Thoracic aorta (tissue), 2 donors: ENCODE results near the gene TRAF1. TPM values are rescaled to one million over a fixed set of nuclear protein-coding genes. Genes with fewer than 3 reads are reported as not detected.
A peak's percentile ranks its signal among the peaks of the same experiment; 100 is the strongest.
"Not testable (repeated sequence)": the region's sequence is repeated elsewhere in the genome, so short reads cannot be mapped to it uniquely, and the experiment has no call there.

ENCODE experiments used
- ATAC-seq: fragments of 150-250 bp; one replicate; pipeline ENCODE4 v1.8.0; 2017; ENCODE audit warnings: low read depth; ENCODE audit not compliant: insufficient number of reproducible peaks, low FRiP score
- DNase-seq: peaks from one replicate; pipeline ENCODE4 v3.0.0-alpha.2; 2020; ENCODE audit warnings: low spot score
- H3K27ac ChIP-seq, 2 donors: fragments of 200-600 bp; sonication (generic); 1 replicate in 1 of 2; 2 replicates in 1 of 2; pipeline ENCODE4 v1.5.1; 2016; ENCODE audit warnings: mild to moderate bottlenecking in 2 of 2, moderate library complexity in 2 of 2
- H3K27me3 ChIP-seq: fragments of 200-600 bp; sonication (generic); replicated peaks from 2 replicates; pipeline ENCODE4 v1.6.0; 2016; ENCODE audit warnings: mild to moderate bottlenecking; ENCODE audit not compliant: insufficient read depth
- H3K36me3 ChIP-seq: fragments of 200-600 bp; sonication (generic); one replicate; pipeline ENCODE4 v1.5.1; 2016
- H3K4me1 ChIP-seq, 2 donors: fragments of 200-600 bp; sonication (generic); 1 replicate in 1 of 2; 2 replicates in 1 of 2; pipeline versions ENCODE4 v1.5.1 to v1.6.0; 2016; ENCODE audit warnings: low read depth in 2 of 2, mild to moderate bottlenecking in 1 of 2; ENCODE audit not compliant: control insufficient read depth in 1 of 2
- H3K4me3 ChIP-seq: fragments of 200-600 bp; sonication (generic); 2 replicates; pipeline ENCODE4 v1.5.1; 2016; ENCODE audit warnings: mild to moderate bottlenecking
- H3K9me3 ChIP-seq: fragments of 200-600 bp; sonication (generic); 2 replicates; pipeline ENCODE4 v1.5.1; 2016
- CTCF ChIP-seq: fragments of 200-600 bp; sonication (generic); IDR thresholded peaks from one replicate; pipeline ENCODE4 v1.5.1; 2019; ENCODE audit warnings: antibody characterized with exemption
- total RNA-seq, 2 donors: library from RNA; depleted of rRNA; stranded (reverse); fragments of >200 nt; gene quantifications; one replicate each; pipeline versions ENCODE4 v1.1.0 to v1.2.3, GENCODE V29; 2016

Gene TRAF1
- 10 to 100 TPM; 36.4 to 52.5 TPM for total RNA-seq

GRCh38 chr9:120926397-120926928 is at the start of gene TRAF1:
Gene TRAF1, minus strand, starts transcription at chr9:120926796. Its CDS starts 721 bp downstream, at chr9:120926075.
- Histone ChIP-seq H3K4me3 (peak within 1 kb of the TSS; percentile 61), H3K36me3 (no peaks in the 10 kb centered on the region), H3K9me3 (no peaks in the 10 kb centered on the region), H3K27me3 (no peaks in the 10 kb centered on the region), H3K4me1 (peaks cover 59 to 95% of the 10 kb centered on the region in 2 donors), H3K27ac (peak within 1 kb of the TSS; percentile 96)
- ATAC-seq (no peak), DNase-seq (no peak)
- no peak for TF ChIP-seq CTCF

GRCh38 chr9:120974921-120975320 is 48.3 kb upstream of the TRAF1 start:
- H3K27ac ChIP-seq: no peak overlapping the region
- H3K4me3 ChIP-seq: no peak overlapping the region
- H3K27me3 ChIP-seq: no peaks in the 10 kb centered on the region
- H3K9me3 ChIP-seq: no peaks in the 10 kb centered on the region
- no peak for DNase-seq
- no peak for ATAC-seq
- no peak for TF ChIP-seq CTCF
- peaks cover 0 to 5% of the 10 kb centered on the region in 2 donors for H3K4me1 ChIP-seq
- H3K36me3 ChIP-seq: peaks cover 2% of the 10 kb centered on the region

- Histone ChIP-seq H3K27ac (no peak overlapping the region), H3K9me3 (no peaks in the 10 kb centered on the region), H3K4me3 (no peak overlapping the region), H3K36me3 (peaks cover under 1% of the 10 kb centered on the region), H3K27me3 (no peaks in the 10 kb centered on the region), H3K4me1 (peaks cover 0 to 5% of the 10 kb centered on the region in 2 donors)
- no peak for ATAC-seq
- DNase-seq: no peak
- TF ChIP-seq CTCF: no peak
These were observed 47.6 kb upstream of the TRAF1 start for GRCh38 chr9:120974181-120974580.

GRCh38 chr9:120971938-120972337 is 45.3 kb upstream of the TRAF1 start:
- H3K4me3 ChIP-seq: no peak overlapping the region
- ATAC-seq (no peak), DNase-seq (no peak)
- no peak for TF ChIP-seq CTCF
- H3K27ac ChIP-seq: no peak overlapping the region
- no peaks in the 10 kb centered on the region for H3K27me3 ChIP-seq
- H3K4me1 ChIP-seq: peaks cover under 1 to 9% of the 10 kb centered on the region in 2 donors
- H3K9me3 ChIP-seq: no peaks in the 10 kb centered on the region
- no peaks in the 10 kb centered on the region for H3K36me3 ChIP-seq

- H3K4me3 ChIP-seq, H3K9me3 ChIP-seq, H3K27me3 ChIP-seq, DNase-seq, H3K27ac ChIP-seq, ATAC-seq, H3K36me3 ChIP-seq: not testable (repeated sequence)
- peaks cover 5 to 14% of the 10 kb centered on the region in 2 donors for H3K4me1 ChIP-seq
These were observed 44.9 kb upstream of the TRAF1 start for GRCh38 chr9:120971471-120971870.

- Histone ChIP-seq H3K4me1 (peaks cover 8 to 26% of the 10 kb centered on the region in 2 donors), H3K27ac (no peak overlapping the region), H3K9me3 (no peaks in the 10 kb centered on the region), H3K4me3 (no peak overlapping the region), H3K27me3 (no peaks in the 10 kb centered on the region), H3K36me3 (no peaks in the 10 kb centered on the region)
- DNase-seq (no peak), ATAC-seq (no peak)
- TF ChIP-seq CTCF: no peak
These were observed 43.6 kb upstream of the TRAF1 start for GRCh38 chr9:120970244-120970643.
